HCT116 (cell line): Measurements from ENCODE around the gene OSER1.

Source experiments
- CEBPB ChIP-seq: IDR thresholded peaks from 2 replicates; pipeline ENCODE4 v1.6.1; 2012; ENCODE audit warnings: low read depth
- EGR1 ChIP-seq: IDR thresholded peaks from 2 replicates; pipeline ENCODE4 v1.6.1; 2012; ENCODE audit warnings: low read depth
- EZH2 ChIP-seq: fragments of 200-600 bp; sonication (generic); IDR thresholded peaks from 2 replicates; pipeline ENCODE4 v1.6.1; 2017; ENCODE audit warnings: antibody characterized with exemption, mixed run types
- EZH2phosphoT487 ChIP-seq: fragments of 200-600 bp; IDR thresholded peaks from 2 replicates; pipeline ENCODE4 v1.6.1; 2018; ENCODE audit warnings: antibody characterized with exemption, borderline replicate concordance
- JUND ChIP-seq: IDR thresholded peaks from 2 replicates; pipeline ENCODE4 v1.6.1; 2012
- POLR2A ChIP-seq: IDR thresholded peaks from 2 replicates; pipeline ENCODE4 v1.7.0; 2011; ENCODE audit warnings: borderline replicate concordance; ENCODE audit not compliant: insufficient read depth, insufficient read length; ENCODE audit errors: extremely low read depth
- RAD21 ChIP-seq: IDR thresholded peaks from 2 replicates; pipeline ENCODE4 v1.6.1; 2012; ENCODE audit warnings: low read depth, mild to moderate bottlenecking
- YY1 ChIP-seq: IDR thresholded peaks from 2 replicates; pipeline ENCODE4 v1.6.1; 2011; ENCODE audit warnings: low read length, low read depth, moderate library complexity, mild to moderate bottlenecking; ENCODE audit not compliant: insufficient replicate concordance; ENCODE audit errors: extremely low read depth
- ZNF274 ChIP-seq: fragments of 200-500 bp; sonication (Bioruptor generic); IDR thresholded peaks from 2 replicates; pipeline ENCODE4 v1.6.1; 2014; ENCODE audit warnings: mild to moderate bottlenecking, low read depth, low read length, inconsistent platforms
- TF ChIP-seq, protein P1 (sequence below): IDR thresholded peaks from 2 replicates; pipeline ENCODE4 v1.6.1; 2012
- TF ChIP-seq, protein P2 (sequence below): IDR thresholded peaks from 2 replicates; pipeline ENCODE4 v1.6.1; 2012; ENCODE audit warnings: low read depth
- TF ChIP-seq, protein P3 (sequence below), 3 experiments: fragments of 200-600 bp in 1 of 3; sonication (generic) in 1 of 3; IDR thresholded peaks in 2 of 3; conservative IDR thresholded peaks in 1 of 3; 2 replicates each; pipeline ENCODE4 v1.5.1; 2012 to 2017; ENCODE audit warnings: low read depth in 2 of 3, low read length in 2 of 3, antibody characterized with exemption in 1 of 3, borderline replicate concordance in 1 of 3, control low read depth in 1 of 3, mild to moderate bottlenecking in 1 of 3, mixed read lengths in 1 of 3, mixed run types in 1 of 3, moderate library complexity in 1 of 3; ENCODE audit not compliant: insufficient read depth in 1 of 3

DNA sequence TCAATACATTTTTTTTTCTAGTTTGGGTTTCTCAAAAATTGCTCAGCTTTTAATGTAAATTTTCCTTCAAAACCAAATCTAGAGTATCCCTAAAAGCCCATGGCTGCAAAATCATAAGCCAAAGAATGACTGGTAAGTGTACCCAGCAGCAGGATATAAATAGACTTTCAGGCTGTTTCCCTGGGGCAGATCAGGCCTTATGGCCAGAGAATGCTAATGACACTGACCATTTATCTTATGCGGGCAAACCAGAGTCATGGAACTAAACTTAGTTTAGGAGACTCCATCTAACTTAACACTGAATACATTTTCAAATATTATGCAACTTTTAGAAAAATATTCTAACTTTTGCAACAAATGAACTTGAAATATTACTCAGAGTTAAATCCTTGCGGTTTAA lies 7.4 kb downstream of the OSER1 start:
- TF ChIP-seq RAD21 (no peak), EZH2phosphoT487 (no peak), CEBPB (no peak), ZNF274 (no peak), YY1 (no peak), EGR1 (no peak), POLR2A (no peak), EZH2 (no peak), JUND (no peak)
- TF ChIP-seq, protein P1, sequence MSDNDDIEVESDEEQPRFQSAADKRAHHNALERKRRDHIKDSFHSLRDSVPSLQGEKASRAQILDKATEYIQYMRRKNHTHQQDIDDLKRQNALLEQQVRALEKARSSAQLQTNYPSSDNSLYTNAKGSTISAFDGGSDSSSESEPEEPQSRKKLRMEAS = no peak
- TF ChIP-seq, protein P2, sequence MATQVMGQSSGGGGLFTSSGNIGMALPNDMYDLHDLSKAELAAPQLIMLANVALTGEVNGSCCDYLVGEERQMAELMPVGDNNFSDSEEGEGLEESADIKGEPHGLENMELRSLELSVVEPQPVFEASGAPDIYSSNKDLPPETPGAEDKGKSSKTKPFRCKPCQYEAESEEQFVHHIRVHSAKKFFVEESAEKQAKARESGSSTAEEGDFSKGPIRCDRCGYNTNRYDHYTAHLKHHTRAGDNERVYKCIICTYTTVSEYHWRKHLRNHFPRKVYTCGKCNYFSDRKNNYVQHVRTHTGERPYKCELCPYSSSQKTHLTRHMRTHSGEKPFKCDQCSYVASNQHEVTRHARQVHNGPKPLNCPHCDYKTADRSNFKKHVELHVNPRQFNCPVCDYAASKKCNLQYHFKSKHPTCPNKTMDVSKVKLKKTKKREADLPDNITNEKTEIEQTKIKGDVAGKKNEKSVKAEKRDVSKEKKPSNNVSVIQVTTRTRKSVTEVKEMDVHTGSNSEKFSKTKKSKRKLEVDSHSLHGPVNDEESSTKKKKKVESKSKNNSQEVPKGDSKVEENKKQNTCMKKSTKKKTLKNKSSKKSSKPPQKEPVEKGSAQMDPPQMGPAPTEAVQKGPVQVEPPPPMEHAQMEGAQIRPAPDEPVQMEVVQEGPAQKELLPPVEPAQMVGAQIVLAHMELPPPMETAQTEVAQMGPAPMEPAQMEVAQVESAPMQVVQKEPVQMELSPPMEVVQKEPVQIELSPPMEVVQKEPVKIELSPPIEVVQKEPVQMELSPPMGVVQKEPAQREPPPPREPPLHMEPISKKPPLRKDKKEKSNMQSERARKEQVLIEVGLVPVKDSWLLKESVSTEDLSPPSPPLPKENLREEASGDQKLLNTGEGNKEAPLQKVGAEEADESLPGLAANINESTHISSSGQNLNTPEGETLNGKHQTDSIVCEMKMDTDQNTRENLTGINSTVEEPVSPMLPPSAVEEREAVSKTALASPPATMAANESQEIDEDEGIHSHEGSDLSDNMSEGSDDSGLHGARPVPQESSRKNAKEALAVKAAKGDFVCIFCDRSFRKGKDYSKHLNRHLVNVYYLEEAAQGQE = no peak
- TF ChIP-seq, protein P3, sequence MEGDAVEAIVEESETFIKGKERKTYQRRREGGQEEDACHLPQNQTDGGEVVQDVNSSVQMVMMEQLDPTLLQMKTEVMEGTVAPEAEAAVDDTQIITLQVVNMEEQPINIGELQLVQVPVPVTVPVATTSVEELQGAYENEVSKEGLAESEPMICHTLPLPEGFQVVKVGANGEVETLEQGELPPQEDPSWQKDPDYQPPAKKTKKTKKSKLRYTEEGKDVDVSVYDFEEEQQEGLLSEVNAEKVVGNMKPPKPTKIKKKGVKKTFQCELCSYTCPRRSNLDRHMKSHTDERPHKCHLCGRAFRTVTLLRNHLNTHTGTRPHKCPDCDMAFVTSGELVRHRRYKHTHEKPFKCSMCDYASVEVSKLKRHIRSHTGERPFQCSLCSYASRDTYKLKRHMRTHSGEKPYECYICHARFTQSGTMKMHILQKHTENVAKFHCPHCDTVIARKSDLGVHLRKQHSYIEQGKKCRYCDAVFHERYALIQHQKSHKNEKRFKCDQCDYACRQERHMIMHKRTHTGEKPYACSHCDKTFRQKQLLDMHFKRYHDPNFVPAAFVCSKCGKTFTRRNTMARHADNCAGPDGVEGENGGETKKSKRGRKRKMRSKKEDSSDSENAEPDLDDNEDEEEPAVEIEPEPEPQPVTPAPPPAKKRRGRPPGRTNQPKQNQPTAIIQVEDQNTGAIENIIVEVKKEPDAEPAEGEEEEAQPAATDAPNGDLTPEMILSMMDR (IDR thresholded peaks at IDR 0.05 in 2 of 3, conservative IDR thresholded peaks at IDR 0.05 in 1 of 3; ENCODE audit: borderline replicate concordance in 1 of 3, insufficient read depth in 1 of 3, low read depth in 2 of 3, low read length in 2 of 3) = no peak
